A549 (cell line): ENCODE measurements around the gene CAMTA1. TPM values are rescaled to one million over a fixed set of nuclear protein-coding genes. Genes with fewer than 3 reads are reported as not detected.

Experiments
- ATAC-seq, 2 experiments: fragments of 200-7000 bp in 1 of 2; fragments of >200 bp in 1 of 2; cut with Nextera tagmentation in 1 of 2; cut with Tn5 transposase in 1 of 2; 3 replicates each; pipeline versions ENCODE4 v1.8.0 to v1.9.1; 2018 to 2020; ENCODE audit warnings: mild to moderate bottlenecking in 1 of 2, moderate library complexity in 1 of 2
- CTCF ChIA-PET: fragments of 300-600 bp; sonication (Branson Sonifier 250); formaldehyde crosslinking; extraction: SDS; loops from one replicate; lab custom pipeline; 2021; ENCODE audit warnings: antibody characterized with exemption, inconsistent platforms; lab: Yijun Ruan, JAX
- POLR2A ChIA-PET: fragments of 350-600 bp; formaldehyde crosslinking; extraction: SDS; loops from one replicate; lab custom pipeline; 2021; ENCODE audit warnings: antibody characterized with exemption, inconsistent platforms; lab: Yijun Ruan, JAX
- DNase-seq, 2 experiments: peaks; one replicate each; pipeline versions ENCODE4 v3.0.0 to v3.0.0-alpha.2; 2011 to 2016; ENCODE audit warnings: low read depth in 1 of 2, low spot score in 1 of 2
- FAIRE-seq: peaks from 2 replicates; lab custom pipeline; 2011; peaks lifted over from hg19 to GRCh38; lab: Jason Lieb, UNC
- H3K27ac ChIP-seq, 2 experiments: fragments of >200 bp; sonication (Bioruptor Twin); formaldehyde crosslinking; 3 replicates each; pipeline ENCODE4 v1.5.1; 2016 to 2017
- H3K4me1 ChIP-seq: fragments of >200 bp; sonication (Bioruptor Twin); formaldehyde crosslinking; 3 replicates; pipeline ENCODE4 v1.6.1; 2016
- H3K4me2 ChIP-seq: fragments of >200 bp; sonication (Bioruptor Twin); formaldehyde crosslinking; 3 replicates; pipeline ENCODE4 v1.6.1; 2016
- H3K4me3 ChIP-seq: fragments of >200 bp; sonication (Bioruptor Twin); formaldehyde crosslinking; 3 replicates; pipeline ENCODE4 v1.5.1; 2016
- H3K9me3 ChIP-seq: fragments of >200 bp; sonication (Bioruptor Twin); formaldehyde crosslinking; 3 replicates; pipeline ENCODE4 v1.6.1; 2016
- ATOH8 ChIP-seq: fragments of 250-450 bp; sonication (Bioruptor Pico); IDR thresholded peaks from 2 replicates; pipeline ENCODE4 v1.5.0; 2020; ENCODE audit warnings: low read depth, mild to moderate bottlenecking, moderate library complexity
- BHLHE40 ChIP-seq: IDR thresholded peaks from 2 replicates; pipeline ENCODE4 v1.6.1; 2012; ENCODE audit warnings: low read depth, low read length, inconsistent platforms
- CBX2 ChIP-seq: fragments of 200-600 bp; sonication (generic); IDR thresholded peaks from 2 replicates; pipeline ENCODE4 v1.6.1; 2016; ENCODE audit warnings: low read depth, mild to moderate bottlenecking, borderline replicate concordance
- CEBPB ChIP-seq, 2 experiments: fragments of >200 bp in 1 of 2; sonication (Bioruptor Twin) in 1 of 2; formaldehyde crosslinking in 1 of 2; IDR thresholded peaks; 2 replicates each; pipeline ENCODE4 v1.6.1; 2012 to 2016
- CHD2 ChIP-seq: fragments of 150-350 bp; IDR thresholded peaks from 2 replicates; pipeline ENCODE4 v1.6.1; 2014; ENCODE audit warnings: low read length; ENCODE audit not compliant: partially characterized antibody
- CTCF ChIP-seq: fragments of >200 bp; sonication (Bioruptor Twin); formaldehyde crosslinking; IDR thresholded peaks from 3 replicates; pipeline ENCODE4 v1.5.1; 2016
- EP300 ChIP-seq, 2 experiments: fragments of >200 bp; sonication (Bioruptor Twin); formaldehyde crosslinking; IDR thresholded peaks; 2 replicates in 1 of 2; 3 replicates in 1 of 2; pipeline ENCODE4 v1.6.1; 2016 to 2017
- ESRRA ChIP-seq: fragments of 150-350 bp; IDR thresholded peaks from 2 replicates; pipeline ENCODE4 v1.6.1; 2014; ENCODE audit warnings: mild to moderate bottlenecking, low read length, borderline replicate concordance
- FOSB ChIP-seq: fragments of 250-450 bp; sonication (Bioruptor Pico); IDR thresholded peaks from 2 replicates; pipeline ENCODE4 v1.5.0; 2020; ENCODE audit warnings: mild to moderate bottlenecking, moderate library complexity
- FOSL2 ChIP-seq, 2 experiments: fragments of 450-650 bp in 1 of 2; fragments of >200 bp in 1 of 2; sonication (Bioruptor Twin) in 1 of 2; formaldehyde crosslinking; IDR thresholded peaks; 2 replicates each; pipeline versions ENCODE4 v1.5.0 to v1.6.1; 2016 to 2020; ENCODE audit warnings: mild to moderate bottlenecking in 1 of 2, moderate library complexity in 1 of 2
- FOXS1 ChIP-seq: fragments of 250-450 bp; sonication (Bioruptor Pico); IDR thresholded peaks from 2 replicates; pipeline ENCODE4 v1.5.0; 2020; ENCODE audit warnings: mild to moderate bottlenecking, moderate library complexity
- KDM1A ChIP-seq: fragments of 200-600 bp; sonication (generic); IDR thresholded peaks from 2 replicates; pipeline ENCODE4 v1.6.1; 2016; ENCODE audit warnings: low read depth, mild to moderate bottlenecking
- MAFK ChIP-seq: fragments of 450-650 bp; IDR thresholded peaks from 2 replicates; pipeline ENCODE4 v1.6.1; 2014; ENCODE audit not compliant: partially characterized antibody
- MAX ChIP-seq: IDR thresholded peaks from 2 replicates; pipeline ENCODE4 v1.6.1; 2012
- MYC ChIP-seq: IDR thresholded peaks from 2 replicates; pipeline ENCODE4 v1.6.1; 2012; ENCODE audit warnings: mild to moderate bottlenecking, inconsistent platforms, low read length, improper control_type of control experiment, borderline replicate concordance
- NR3C1 ChIP-seq: fragments of >200 bp; sonication (Bioruptor Twin); formaldehyde crosslinking; IDR thresholded peaks from 3 replicates; pipeline ENCODE4 v1.6.1; 2017
- PBX3 ChIP-seq: IDR thresholded peaks from 2 replicates; pipeline ENCODE4 v1.6.1; 2012
- PHF8 ChIP-seq: fragments of 200-600 bp; sonication (generic); IDR thresholded peaks from 2 replicates; pipeline ENCODE4 v1.6.1; 2016; ENCODE audit warnings: low read depth, mild to moderate bottlenecking, antibody characterized with exemption, moderate library complexity, borderline replicate concordance
- POLR2A ChIP-seq: IDR thresholded peaks from 2 replicates; pipeline ENCODE4 v1.6.1; 2012; ENCODE audit warnings: mild to moderate bottlenecking, low read length
- RAD21 ChIP-seq, 2 experiments: fragments of >200 bp in 1 of 2; sonication (Bioruptor Twin) in 1 of 2; formaldehyde crosslinking in 1 of 2; IDR thresholded peaks in 1 of 2; conservative IDR thresholded peaks in 1 of 2; 2 replicates in 1 of 2; 3 replicates in 1 of 2; pipeline ENCODE4 v1.6.1; 2012 to 2018; ENCODE audit warnings: inconsistent platforms in 1 of 2
- RFX5 ChIP-seq: fragments of 450-650 bp; IDR thresholded peaks from 2 replicates; pipeline ENCODE4 v1.7.1; 2014; ENCODE audit warnings: antibody characterized with exemption, mild to moderate bottlenecking, moderate library complexity
- RNF2 ChIP-seq: fragments of 200-600 bp; sonication (generic); IDR thresholded peaks from 2 replicates; pipeline ENCODE4 v1.6.1; 2016; ENCODE audit warnings: low read depth, mild to moderate bottlenecking, antibody characterized with exemption, moderate library complexity, borderline replicate concordance
- SMC3 ChIP-seq: fragments of >200 bp; sonication (Bioruptor Twin); formaldehyde crosslinking; IDR thresholded peaks from 3 replicates; pipeline ENCODE4 v1.6.1; 2018; ENCODE audit warnings: inconsistent platforms
- ZC3H11A ChIP-seq: fragments of 450-650 bp; IDR thresholded peaks from 2 replicates; pipeline ENCODE4 v1.6.1; 2014; ENCODE audit warnings: antibody characterized with exemption, mild to moderate bottlenecking
- WGBS: methylation state at CpG from one replicate; pipeline ENCODE4 v1.1.6; 2017; ENCODE audit errors: missing lambda C conversion rate; 5-methylcytosine and 5-hydroxymethylcytosine counted together
- polyA plus RNA-seq, 4 experiments: library from polyadenylated mRNA; depleted of rRNA in 3 of 4; stranded (reverse); fragments of >200 nt; fragmentation: RNase III in 1 of 4; extraction: RNeasy Plus Mini Kit Qiagen cat#74134 plus additional on column Dnase treatment in 1 of 4; gene quantifications; 2 replicates in 3 of 4; 3 replicates in 1 of 4; pipeline ENCODE4 v1.2.3, GENCODE V29; 2011 to 2017
- TF ChIP-seq, protein P1 (sequence below): fragments of >200 bp; sonication (Bioruptor Twin); formaldehyde crosslinking; IDR thresholded peaks from 3 replicates; pipeline ENCODE4 v1.6.1; 2016
- TF ChIP-seq, protein P2 (sequence below): fragments of 200-600 bp; sonication (generic); IDR thresholded peaks from 2 replicates; pipeline ENCODE4 v1.6.1; 2016; ENCODE audit warnings: antibody characterized with exemption, mild to moderate bottlenecking, moderate library complexity

The CAMTA1 gene
- polyA plus RNA-seq, 2 of the 4 experiments (the other 2 are of a cell fraction) = 58.8 to 75.0 TPM

DNA sequence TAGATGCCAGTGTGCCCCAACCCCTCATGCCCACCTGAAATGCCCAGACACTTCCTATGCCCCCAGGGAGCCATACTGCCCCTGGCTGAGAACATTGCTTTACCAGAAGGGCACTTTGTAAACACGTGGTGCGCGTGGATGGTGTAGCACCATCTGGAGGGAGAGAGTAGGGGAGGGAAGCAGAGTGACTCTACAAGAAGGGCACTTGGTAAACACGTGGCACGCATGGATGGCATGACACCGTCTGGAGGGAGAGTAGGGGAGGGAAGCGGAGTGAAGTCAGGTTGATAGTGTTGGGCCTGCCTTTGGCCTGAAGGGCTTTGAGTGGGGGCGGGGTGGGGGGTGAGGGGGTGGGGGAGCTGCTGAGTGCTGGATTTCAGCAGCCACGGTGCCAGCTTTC, 661.8 kb downstream of the CAMTA1 start (continued):
- TF ChIP-seq CTCF (no peak), ATOH8 (CRISPR knock-in tag) (no peak), NR3C1 (no peak)
- TF ChIP-seq, all 56 proteins: peak for 0

GRCh38 chr1:7447736-7448135, 662.5 kb downstream of the CAMTA1 start:
- ATAC-seq = no peak
- FAIRE-seq = no peak
- POLR2A ChIA-PET = no interaction called here
- DNase-seq = no peak
- H3K27ac ChIP-seq = 0 out of 6 replicates have a peak overlapping the region, but pooled peaks of 1 of the 2 experiments have one; percentile 45
- H3K4me2 ChIP-seq = no peak overlapping the region
- WGBS = 80% methylated on average over 1 of the region's 6 CpGs
- H3K9me3 ChIP-seq = no peaks in the 10 kb centered on the region
- no peak overlapping the region for H3K4me3 ChIP-seq
- H3K4me1 ChIP-seq = no peaks in the 10 kb centered on the region
- TF ChIP-seq, protein P1, sequence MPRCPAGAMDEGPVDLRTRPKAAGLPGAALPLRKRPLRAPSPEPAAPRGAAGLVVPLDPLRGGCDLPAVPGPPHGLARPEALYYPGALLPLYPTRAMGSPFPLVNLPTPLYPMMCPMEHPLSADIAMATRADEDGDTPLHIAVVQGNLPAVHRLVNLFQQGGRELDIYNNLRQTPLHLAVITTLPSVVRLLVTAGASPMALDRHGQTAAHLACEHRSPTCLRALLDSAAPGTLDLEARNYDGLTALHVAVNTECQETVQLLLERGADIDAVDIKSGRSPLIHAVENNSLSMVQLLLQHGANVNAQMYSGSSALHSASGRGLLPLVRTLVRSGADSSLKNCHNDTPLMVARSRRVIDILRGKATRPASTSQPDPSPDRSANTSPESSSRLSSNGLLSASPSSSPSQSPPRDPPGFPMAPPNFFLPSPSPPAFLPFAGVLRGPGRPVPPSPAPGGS = no peak
- TF ChIP-seq SMC3 (no peak), FOSB (CRISPR knock-in tag) (no peak), BHLHE40 (no peak), CBX2 (no peak), CHD2 (no peak), RFX5 (no peak), EP300 (IDR thresholded peaks at IDR 0.05) (no peak), ESRRA (no peak), PHF8 (no peak), KDM1A (no peak), RNF2 (no peak), MYC (no peak), RAD21 (conservative IDR thresholded peaks at IDR 0.05 in 1 of 2, IDR thresholded peaks at IDR 0.05 in 1 of 2) (no peak)
- CTCF ChIA-PET = no interaction called here

DNA sequence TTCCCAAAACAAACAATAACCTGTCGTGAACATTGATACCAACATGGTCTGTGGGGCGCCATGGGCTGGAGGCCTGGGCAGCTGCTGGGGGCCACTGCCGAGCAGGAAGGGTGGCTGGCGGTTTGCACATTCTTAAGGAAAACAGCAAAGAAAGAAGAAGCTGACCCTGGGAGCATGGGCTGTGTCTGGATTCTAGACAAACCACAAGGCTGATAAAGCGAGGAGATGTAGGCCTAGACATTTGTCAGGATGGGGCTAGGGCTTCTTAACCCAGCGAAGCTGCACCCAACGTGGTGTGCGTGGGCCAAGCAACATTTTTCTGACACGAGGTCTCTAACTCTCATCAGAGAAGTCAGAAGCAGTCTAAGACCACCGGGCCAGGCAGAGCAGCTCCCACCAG, 663.7 kb downstream of the CAMTA1 start:
- H3K9me3 ChIP-seq = no peaks in the 10 kb centered on the region
- no peaks in the 10 kb centered on the region for H3K4me1 ChIP-seq
- H3K27ac ChIP-seq = no peak overlapping the region; a peak in 1 of 6 replicates
- 90% methylated on average over 10 of the region's 10 CpGs for WGBS
- DNase-seq (no peak), ATAC-seq (no peak), FAIRE-seq (no peak)
- POLR2A ChIA-PET = no interaction called here
- CTCF ChIA-PET = interaction anchor here (0.7 kb wide), 1 partner anchor 98 kb away, joined by 4 read pairs; no protein-coding TSS in a partner anchor
- H3K4me3 ChIP-seq = no peak overlapping the region
- H3K4me2 ChIP-seq = no peak overlapping the region
- no peak for TF ChIP-seq MYC
- TF ChIP-seq FOXS1 = no peak
- no peak for TF ChIP-seq PBX3
- TF ChIP-seq POLR2A = no peak
- no peak for TF ChIP-seq MAX
- TF ChIP-seq ZC3H11A = no peak
- TF ChIP-seq CEBPB (IDR thresholded peaks at IDR 0.05) = no peak
- TF ChIP-seq, protein P2, sequence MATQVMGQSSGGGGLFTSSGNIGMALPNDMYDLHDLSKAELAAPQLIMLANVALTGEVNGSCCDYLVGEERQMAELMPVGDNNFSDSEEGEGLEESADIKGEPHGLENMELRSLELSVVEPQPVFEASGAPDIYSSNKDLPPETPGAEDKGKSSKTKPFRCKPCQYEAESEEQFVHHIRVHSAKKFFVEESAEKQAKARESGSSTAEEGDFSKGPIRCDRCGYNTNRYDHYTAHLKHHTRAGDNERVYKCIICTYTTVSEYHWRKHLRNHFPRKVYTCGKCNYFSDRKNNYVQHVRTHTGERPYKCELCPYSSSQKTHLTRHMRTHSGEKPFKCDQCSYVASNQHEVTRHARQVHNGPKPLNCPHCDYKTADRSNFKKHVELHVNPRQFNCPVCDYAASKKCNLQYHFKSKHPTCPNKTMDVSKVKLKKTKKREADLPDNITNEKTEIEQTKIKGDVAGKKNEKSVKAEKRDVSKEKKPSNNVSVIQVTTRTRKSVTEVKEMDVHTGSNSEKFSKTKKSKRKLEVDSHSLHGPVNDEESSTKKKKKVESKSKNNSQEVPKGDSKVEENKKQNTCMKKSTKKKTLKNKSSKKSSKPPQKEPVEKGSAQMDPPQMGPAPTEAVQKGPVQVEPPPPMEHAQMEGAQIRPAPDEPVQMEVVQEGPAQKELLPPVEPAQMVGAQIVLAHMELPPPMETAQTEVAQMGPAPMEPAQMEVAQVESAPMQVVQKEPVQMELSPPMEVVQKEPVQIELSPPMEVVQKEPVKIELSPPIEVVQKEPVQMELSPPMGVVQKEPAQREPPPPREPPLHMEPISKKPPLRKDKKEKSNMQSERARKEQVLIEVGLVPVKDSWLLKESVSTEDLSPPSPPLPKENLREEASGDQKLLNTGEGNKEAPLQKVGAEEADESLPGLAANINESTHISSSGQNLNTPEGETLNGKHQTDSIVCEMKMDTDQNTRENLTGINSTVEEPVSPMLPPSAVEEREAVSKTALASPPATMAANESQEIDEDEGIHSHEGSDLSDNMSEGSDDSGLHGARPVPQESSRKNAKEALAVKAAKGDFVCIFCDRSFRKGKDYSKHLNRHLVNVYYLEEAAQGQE = no peak
- TF ChIP-seq CTCF = no peak
- no peak for TF ChIP-seq FOSL2 (IDR thresholded peaks at IDR 0.05)
- no peak for TF ChIP-seq FOSL2 (CRISPR knock-in tag; IDR thresholded peaks at IDR 0.05)
- TF ChIP-seq MAFK = no peak
